Activated CD4-positive, CD25-positive, alpha-beta regulatory T cell treated with anti-CD3 and anti-CD28 coated beads, Interleukin-2, amount 50 U/mL, for 72 hours (primary cell): ENCODE results near the gene CCDC185.

Experiments used
- DNase-seq: peaks from one replicate; pipeline ENCODE4 v3.0.0; 2021

Gene CCDC185

DNA sequence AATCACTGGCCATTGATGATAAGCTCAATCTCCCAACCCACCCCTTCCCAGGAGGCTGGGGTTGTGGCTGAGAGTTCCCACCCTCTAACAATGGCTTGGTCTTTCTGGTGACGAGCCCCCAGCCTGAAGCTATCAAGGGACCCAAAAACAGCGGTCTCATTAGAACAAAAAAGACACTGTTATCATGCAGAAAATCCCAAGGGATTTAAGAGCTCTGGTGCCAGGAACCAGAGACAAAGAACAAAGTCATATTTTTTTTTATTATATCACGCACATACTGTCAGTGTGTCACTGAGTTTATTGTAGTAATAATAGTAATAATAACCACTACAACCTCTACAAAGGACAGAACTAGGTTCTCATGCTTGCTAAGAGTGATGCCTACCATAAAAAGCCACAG lies 43.9 kb downstream of the CCDC185 start:
- no peak for DNase-seq

DNA sequence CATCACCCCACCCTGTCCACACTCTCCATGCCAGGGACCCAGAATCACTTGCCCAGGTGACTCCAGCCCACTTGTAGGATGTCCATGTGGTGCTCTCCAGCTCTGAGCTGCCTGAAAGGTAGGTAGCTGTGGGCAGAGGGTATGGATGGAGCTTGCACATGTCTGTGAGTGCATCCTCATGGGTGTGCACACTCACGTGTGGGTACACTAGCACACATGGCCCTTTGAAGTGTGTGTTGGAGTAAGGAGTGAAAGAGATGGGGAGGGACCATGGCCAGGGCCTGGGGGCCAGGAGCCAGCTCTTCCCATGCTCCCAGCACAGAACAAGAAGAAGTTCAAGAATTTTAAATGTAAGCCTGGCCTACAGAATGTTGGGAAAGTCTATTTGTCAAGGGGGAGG lies 50.2 kb downstream of the CCDC185 start:
- no peak for DNase-seq

GRCh38 chr1:223444411-223444810 lies 51.2 kb downstream of the CCDC185 start:
- no peak for DNase-seq
